HL-60 (cell line): Measurements from ENCODE around the gene TMEM229A.

Experiments
- CTCF ChIP-seq: IDR thresholded peaks from one replicate; pipeline ENCODE4 v1.5.1; 2011; ENCODE audit warnings: low read length, control low read depth, inconsistent platforms; ENCODE audit not compliant: insufficient read depth
- GABPA ChIP-seq: IDR thresholded peaks from 2 replicates; pipeline ENCODE4 v1.6.1; 2012; ENCODE audit warnings: low read depth
- POLR2AphosphoS5 ChIP-seq: IDR thresholded peaks from 2 replicates; pipeline ENCODE4 v1.6.1; 2012; ENCODE audit warnings: low read depth
- REST ChIP-seq: IDR thresholded peaks from 2 replicates; pipeline ENCODE4 v1.6.1; 2012; ENCODE audit warnings: low read depth; ENCODE audit not compliant: insufficient replicate concordance

DNA sequence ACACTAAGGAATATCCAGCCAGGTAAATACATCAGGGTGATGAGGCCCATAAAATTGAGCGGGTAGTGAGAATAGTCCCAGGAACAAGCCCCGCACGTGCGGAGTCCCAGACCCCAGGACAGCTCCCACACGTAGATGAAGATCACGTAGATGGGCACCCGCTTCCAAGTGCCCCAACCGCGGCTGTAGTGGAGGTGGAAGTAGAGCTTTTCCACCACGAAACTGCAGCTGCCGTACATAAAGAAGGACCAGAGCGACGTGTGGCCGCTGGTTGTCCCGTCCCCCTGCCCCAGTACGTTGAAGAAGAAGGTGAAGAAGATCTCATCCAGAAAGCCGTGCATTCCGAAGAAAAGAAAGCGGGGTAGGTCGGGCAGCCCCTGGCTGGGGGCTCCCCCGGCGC lies 948 bp downstream of the TMEM229A start:
- TF ChIP-seq GABPA (no peak), CTCF (no peak), REST (no peak), POLR2AphosphoS5 (no peak)
